WTC11 (cell line): ENCODE results near the gene DCAF11.
A peak's percentile ranks its signal among the peaks of the same experiment; 100 is the strongest.

ENCODE experiments used
- ATF1 ChIP-seq: sonication (generic); formaldehyde crosslinking; IDR thresholded peaks from 2 replicates; pipeline ENCODE4 v1.8.1; 2023; ENCODE audit warnings: mild to moderate bottlenecking, moderate library complexity, missing genetic modification reagents
- ATF3 ChIP-seq: sonication (generic); formaldehyde crosslinking; conservative IDR thresholded peaks from 2 replicates; pipeline ENCODE4 v1.8.1; 2022; ENCODE audit warnings: mild to moderate bottlenecking, missing genetic modification reagents
- CTCF ChIP-seq: fragments of 200-600 bp; IDR thresholded peaks from 2 replicates; pipeline ENCODE4 v1.8.0; 2022; ENCODE audit warnings: antibody characterized with exemption
- E2F4 ChIP-seq: sonication (generic); formaldehyde crosslinking; IDR thresholded peaks from 2 replicates; pipeline ENCODE4 v1.8.1; 2022; ENCODE audit warnings: low read depth, mild to moderate bottlenecking, moderate library complexity, missing genetic modification reagents, borderline replicate concordance
- NR2C2 ChIP-seq: sonication (generic); formaldehyde crosslinking; IDR thresholded peaks from 2 replicates; pipeline ENCODE4 v1.8.0; 2022; ENCODE audit warnings: mild to moderate bottlenecking, missing genetic modification reagents
- SMAD4 ChIP-seq: sonication (generic); formaldehyde crosslinking; IDR thresholded peaks from 2 replicates; pipeline ENCODE4 v1.8.0; 2022; ENCODE audit warnings: mild to moderate bottlenecking, missing genetic modification reagents
- TEAD4 ChIP-seq: sonication (generic); formaldehyde crosslinking; IDR thresholded peaks from 2 replicates; pipeline ENCODE4 v1.8.0; 2022; ENCODE audit warnings: mild to moderate bottlenecking, missing genetic modification reagents
- ZNF512 ChIP-seq: sonication (generic); formaldehyde crosslinking; IDR thresholded peaks from 2 replicates; pipeline ENCODE4 v1.8.1; 2022; ENCODE audit warnings: missing genetic modification reagents, borderline replicate concordance
- TF ChIP-seq, protein P1 (sequence below): sonication (generic); formaldehyde crosslinking; IDR thresholded peaks from 2 replicates; pipeline ENCODE4 v1.8.0; 2022; ENCODE audit warnings: mild to moderate bottlenecking, missing genetic modification reagents
- TF ChIP-seq, protein P2 (sequence below): sonication (generic); formaldehyde crosslinking; IDR thresholded peaks from 2 replicates; pipeline ENCODE4 v1.8.0; 2022; ENCODE audit warnings: mild to moderate bottlenecking, missing genetic modification reagents
- TF ChIP-seq, protein P3 (sequence below): sonication (generic); formaldehyde crosslinking; conservative IDR thresholded peaks from 2 replicates; pipeline ENCODE4 v1.8.1; 2023; ENCODE audit warnings: mild to moderate bottlenecking, low read depth, missing genetic modification reagents, moderate library complexity

DNA sequence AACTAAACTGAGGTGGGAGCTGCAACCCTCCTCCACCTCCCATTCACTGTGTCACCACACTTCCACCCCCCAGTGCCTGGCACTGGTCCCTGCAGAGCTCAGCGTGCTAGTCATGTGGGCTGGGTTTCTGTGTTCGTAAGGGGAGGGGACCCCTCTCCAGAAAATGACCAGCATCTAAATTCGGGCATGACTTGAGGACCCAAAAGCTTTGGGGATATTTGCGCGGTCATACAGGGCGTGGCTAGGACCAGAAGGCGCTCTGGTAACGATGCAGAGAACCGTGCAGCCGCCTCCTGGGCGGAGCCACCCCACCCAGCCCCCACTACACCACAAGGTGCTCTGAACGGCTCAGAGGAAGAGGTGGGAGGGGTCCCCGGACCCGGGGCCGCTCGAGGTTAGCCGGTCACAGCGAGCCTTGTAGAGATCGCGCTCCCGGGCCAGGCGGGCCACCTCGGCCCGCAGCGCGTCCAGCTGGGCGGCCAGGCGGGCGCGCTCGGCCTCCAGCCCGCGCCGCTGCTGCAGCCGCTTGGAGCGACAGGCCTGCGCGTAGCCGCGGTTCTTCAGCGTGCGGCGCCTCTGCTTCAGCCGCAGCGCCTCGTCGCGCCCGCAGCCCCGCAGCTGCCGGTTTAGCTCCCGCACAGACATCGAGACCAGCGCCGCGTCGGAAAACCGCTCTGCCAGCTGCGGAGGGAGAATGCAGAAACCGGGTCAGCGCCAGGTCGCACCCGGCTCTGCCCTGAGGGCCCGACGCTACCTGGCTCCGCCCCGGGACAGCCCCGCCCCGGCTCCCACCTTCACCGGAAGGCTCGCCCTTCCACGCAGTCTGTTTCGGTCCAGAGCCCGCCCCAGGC, 33.5 kb upstream of the DCAF11 start:
- TF ChIP-seq CTCF (no peak), NR2C2 (CRISPR knock-in tag) (no peak), TEAD4 (no peak), ATF3 (no peak), SMAD4 (CRISPR knock-in tag) (no peak), ZNF512 (CRISPR knock-in tag) (no peak), E2F4 (CRISPR knock-in tag) (no peak), ATF1 (no peak)
- TF ChIP-seq, protein P1, sequence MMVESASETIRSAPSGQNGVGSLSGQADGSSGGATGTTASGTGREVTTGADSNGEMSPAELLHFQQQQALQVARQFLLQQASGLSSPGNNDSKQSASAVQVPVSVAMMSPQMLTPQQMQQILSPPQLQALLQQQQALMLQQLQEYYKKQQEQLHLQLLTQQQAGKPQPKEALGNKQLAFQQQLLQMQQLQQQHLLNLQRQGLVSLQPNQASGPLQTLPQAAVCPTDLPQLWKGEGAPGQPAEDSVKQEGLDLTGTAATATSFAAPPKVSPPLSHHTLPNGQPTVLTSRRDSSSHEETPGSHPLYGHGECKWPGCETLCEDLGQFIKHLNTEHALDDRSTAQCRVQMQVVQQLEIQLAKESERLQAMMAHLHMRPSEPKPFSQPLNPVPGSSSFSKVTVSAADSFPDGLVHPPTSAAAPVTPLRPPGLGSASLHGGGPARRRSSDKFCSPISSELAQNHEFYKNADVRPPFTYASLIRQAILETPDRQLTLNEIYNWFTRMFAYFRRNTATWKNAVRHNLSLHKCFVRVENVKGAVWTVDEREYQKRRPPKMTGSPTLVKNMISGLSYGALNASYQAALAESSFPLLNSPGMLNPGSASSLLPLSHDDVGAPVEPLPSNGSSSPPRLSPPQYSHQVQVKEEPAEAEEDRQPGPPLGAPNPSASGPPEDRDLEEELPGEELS: no peak
- TF ChIP-seq, protein P2, sequence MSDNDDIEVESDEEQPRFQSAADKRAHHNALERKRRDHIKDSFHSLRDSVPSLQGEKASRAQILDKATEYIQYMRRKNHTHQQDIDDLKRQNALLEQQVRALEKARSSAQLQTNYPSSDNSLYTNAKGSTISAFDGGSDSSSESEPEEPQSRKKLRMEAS: peak; percentile 35; the same call in 1 of the 2 replicates
- TF ChIP-seq, protein P3, sequence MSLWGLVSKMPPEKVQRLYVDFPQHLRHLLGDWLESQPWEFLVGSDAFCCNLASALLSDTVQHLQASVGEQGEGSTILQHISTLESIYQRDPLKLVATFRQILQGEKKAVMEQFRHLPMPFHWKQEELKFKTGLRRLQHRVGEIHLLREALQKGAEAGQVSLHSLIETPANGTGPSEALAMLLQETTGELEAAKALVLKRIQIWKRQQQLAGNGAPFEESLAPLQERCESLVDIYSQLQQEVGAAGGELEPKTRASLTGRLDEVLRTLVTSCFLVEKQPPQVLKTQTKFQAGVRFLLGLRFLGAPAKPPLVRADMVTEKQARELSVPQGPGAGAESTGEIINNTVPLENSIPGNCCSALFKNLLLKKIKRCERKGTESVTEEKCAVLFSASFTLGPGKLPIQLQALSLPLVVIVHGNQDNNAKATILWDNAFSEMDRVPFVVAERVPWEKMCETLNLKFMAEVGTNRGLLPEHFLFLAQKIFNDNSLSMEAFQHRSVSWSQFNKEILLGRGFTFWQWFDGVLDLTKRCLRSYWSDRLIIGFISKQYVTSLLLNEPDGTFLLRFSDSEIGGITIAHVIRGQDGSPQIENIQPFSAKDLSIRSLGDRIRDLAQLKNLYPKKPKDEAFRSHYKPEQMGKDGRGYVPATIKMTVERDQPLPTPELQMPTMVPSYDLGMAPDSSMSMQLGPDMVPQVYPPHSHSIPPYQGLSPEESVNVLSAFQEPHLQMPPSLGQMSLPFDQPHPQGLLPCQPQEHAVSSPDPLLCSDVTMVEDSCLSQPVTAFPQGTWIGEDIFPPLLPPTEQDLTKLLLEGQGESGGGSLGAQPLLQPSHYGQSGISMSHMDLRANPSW (CRISPR knock-in tag): no peak
